ENCODE results near the gene ELOVL7. TPM values are rescaled to one million over a fixed set of nuclear protein-coding genes. Genes with fewer than 3 reads are reported as not detected.
A peak's percentile ranks its signal among the peaks of the same experiment; 100 is the strongest.

ELOVL7 gene
- polyA plus RNA-seq, 3 donors = 0.21 to 0.36 (median 0.33) TPM

- Histone ChIP-seq H3K4me3 (replicated peaks in 1 of 3; ENCODE audit: low read depth in 2 of 3, low read length in 3 of 3) (no peak overlapping the region), H2AFZ (ENCODE audit: insufficient read depth, low read depth, low read length, poor library complexity, severe bottlenecking) (no peak overlapping the region), H3K9ac (ENCODE audit: insufficient read depth, low read length, poor library complexity, severe bottlenecking) (no peak overlapping the region), H3K79me2 (ENCODE audit: insufficient read depth, low read length) (no peaks in the 10 kb centered on the region), H3K9me3 (replicated peaks in 1 of 2; ENCODE audit: control insufficient read depth in 1 of 2, insufficient read depth in 1 of 2, low read length in 2 of 2) (peaks cover under 1 to 13% of the 10 kb centered on the region in 2 donors), H3K4me1 (ENCODE audit: control insufficient read depth in 1 of 2, insufficient read depth in 2 of 2, low read length in 2 of 2) (no peaks in the 10 kb centered on the region), H3K36me3 (replicated peaks in 1 of 2; ENCODE audit: control insufficient read depth in 1 of 2, insufficient read depth in 2 of 2, low read length in 2 of 2) (peaks cover 8 to 21% of the 10 kb centered on the region in 2 donors), H4K20me1 (ENCODE audit: insufficient read depth, low read length) (no peaks in the 10 kb centered on the region), H3K4me2 (replicated peaks; ENCODE audit: extremely low read depth, low read length, poor library complexity, severe bottlenecking) (no peak overlapping the region), H3K27ac (ENCODE audit: low read depth in 1 of 2, low read length in 2 of 2) (no peak overlapping the region), H3K27me3 (ENCODE audit: control insufficient read depth in 2 of 2, insufficient read depth in 2 of 2, low read length in 2 of 2) (no peaks in the 10 kb centered on the region)
- no peak for TF ChIP-seq CTCF (IDR thresholded peaks at IDR 0.05)
- H3K27ac Mint-ChIP-seq = peak overlapping the region in 1 of 7 donors; percentile 13
- DNase-seq = no peak
- peaks cover 0 to 1% (median 0%) of the 10 kb centered on the region in 3 donors for H3K27me3 Mint-ChIP-seq (ENCODE audit: low read depth in 3 of 3)
- peaks cover 6 to 14% (median 8%) of the 10 kb centered on the region in 7 donors for H3K9me3 Mint-ChIP-seq
- intact Hi-C loops (cut with micrococcal nuclease) = no loop called here
- no peaks in the 10 kb centered on the region for H3K4me1 Mint-ChIP-seq
- no peak overlapping the region for H3K4me3 Mint-ChIP-seq
- WGBS (ENCODE audit: insufficient coverage) = 100% methylated on average over 3 of the region's 5 CpGs
- peaks cover 22 to 39% of the 10 kb centered on the region in 2 donors for H3K36me3 Mint-ChIP-seq
Measured at GRCh38 chr5:60886158-60886557, 42.1 kb upstream of the ELOVL7 start.

- Mint-ChIP-seq H3K27me3 (ENCODE audit: low read depth in 3 of 3) (peaks cover 0 to 1% (median 0%) of the 10 kb centered on the region in 3 donors), H3K9me3 (peaks cover 18 to 33% (median 23%) of the 10 kb centered on the region in 7 donors), H3K4me3 (no peak overlapping the region), H3K27ac (no peak overlapping the region), H3K36me3 (peaks cover 8 to 31% of the 10 kb centered on the region in 2 donors), H3K4me1 (no peaks in the 10 kb centered on the region)
- Histone ChIP-seq H3K9ac (ENCODE audit: insufficient read depth, low read length, poor library complexity, severe bottlenecking) (no peak overlapping the region), H3K27ac (ENCODE audit: low read depth in 1 of 2, low read length in 2 of 2) (no peak overlapping the region), H3K9me3 (replicated peaks in 1 of 2; ENCODE audit: control insufficient read depth in 1 of 2, insufficient read depth in 1 of 2, low read length in 2 of 2) (peaks cover 8 to 17% of the 10 kb centered on the region in 2 donors), H3K4me2 (replicated peaks; ENCODE audit: extremely low read depth, low read length, poor library complexity, severe bottlenecking) (no peak overlapping the region), H3K4me1 (ENCODE audit: control insufficient read depth in 1 of 2, insufficient read depth in 2 of 2, low read length in 2 of 2) (no peaks in the 10 kb centered on the region), H3K36me3 (replicated peaks in 1 of 2; ENCODE audit: control insufficient read depth in 1 of 2, insufficient read depth in 2 of 2, low read length in 2 of 2) (peaks cover 0 to 21% of the 10 kb centered on the region in 2 donors), H4K20me1 (ENCODE audit: insufficient read depth, low read length) (no peaks in the 10 kb centered on the region), H3K4me3 (replicated peaks in 1 of 3; ENCODE audit: low read depth in 2 of 3, low read length in 3 of 3) (no peak overlapping the region), H3K79me2 (ENCODE audit: insufficient read depth, low read length) (no peaks in the 10 kb centered on the region), H2AFZ (ENCODE audit: insufficient read depth, low read depth, low read length, poor library complexity, severe bottlenecking) (no peak overlapping the region), H3K27me3 (ENCODE audit: control insufficient read depth in 2 of 2, insufficient read depth in 2 of 2, low read length in 2 of 2) (no peaks in the 10 kb centered on the region)
- intact Hi-C loops (cut with micrococcal nuclease) = no loop called here
- no peak for DNase-seq
- no peak for TF ChIP-seq CTCF (IDR thresholded peaks at IDR 0.05)
Measured at GRCh38 chr5:60883229-60883628, 39.2 kb upstream of the ELOVL7 start.
